ENCODE data around the gene KCNQ1.

The KCNQ1 gene

DNA sequence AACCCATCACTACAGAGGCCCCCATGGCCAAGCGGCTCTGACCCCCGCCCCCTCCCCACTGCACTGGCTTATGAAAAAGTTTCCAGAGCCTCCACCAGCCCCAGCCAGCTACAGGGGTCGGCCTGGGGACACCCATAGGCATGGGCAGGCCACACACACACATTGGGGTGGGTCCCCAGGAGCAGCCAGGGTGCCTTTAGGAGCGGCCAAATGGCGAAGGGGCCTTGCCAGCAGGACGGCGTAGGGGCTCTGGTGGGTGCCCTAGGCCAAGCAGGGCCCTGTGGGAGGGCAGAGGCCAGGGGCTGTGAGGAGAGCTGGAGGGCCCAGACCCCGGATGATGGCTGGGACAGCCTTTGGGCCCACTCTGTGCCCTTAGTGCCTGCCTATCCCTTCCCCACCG is 34.2 kb upstream of the KCNQ1 start:
- no peak for DNase-seq (ENCODE audit: low read depth)

DNA sequence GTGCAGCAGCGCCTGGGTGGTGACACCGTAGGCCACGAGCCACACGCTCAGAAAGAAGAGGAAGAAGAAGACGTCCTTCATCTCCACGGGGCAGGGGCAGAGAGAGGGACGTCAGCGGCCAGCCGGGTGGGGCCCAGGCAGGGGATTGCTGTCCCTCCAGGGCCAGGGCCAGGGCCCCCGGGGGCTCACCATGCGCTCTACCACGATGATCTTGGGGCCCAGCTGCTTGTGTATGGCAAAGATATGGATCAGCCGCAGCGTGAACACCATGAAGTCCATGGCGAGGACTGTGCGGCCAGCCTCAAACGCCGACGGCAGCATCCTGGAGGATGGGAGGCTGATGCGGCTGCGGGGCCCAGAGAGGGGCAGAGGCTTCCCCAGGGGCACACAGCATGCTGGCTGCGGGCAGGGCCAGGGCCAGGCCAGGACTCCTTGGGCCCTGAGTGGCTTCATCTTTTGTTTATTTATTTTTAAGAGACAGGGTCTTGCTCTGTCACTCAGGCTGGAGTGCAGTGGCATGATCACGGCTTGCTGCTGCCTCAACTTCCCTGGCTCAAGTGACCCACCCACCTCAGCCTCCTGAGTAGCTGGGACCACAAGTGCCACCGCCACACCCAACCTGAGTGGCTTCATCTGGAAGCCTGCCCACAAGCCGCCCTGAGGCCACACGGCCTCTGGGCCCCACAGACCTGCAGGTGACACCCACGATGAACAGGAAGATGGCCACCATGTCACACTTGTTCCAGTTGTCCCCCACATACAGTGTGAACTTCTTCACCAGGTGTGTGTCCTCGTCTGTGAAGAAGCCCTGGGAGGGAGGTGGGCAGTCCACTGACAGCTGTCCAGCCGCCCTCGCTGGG is 33.1 kb upstream of the KCNQ1 start:
- no peak for DNase-seq (ENCODE audit: low read depth)

GRCh38 chr11:2412323-2412722 is 32.5 kb upstream of the KCNQ1 start:
- no peak for DNase-seq (ENCODE audit: low read depth)

- DNase-seq (ENCODE audit: low read depth), result no peak
Observed at GRCh38 chr11:2413742-2414579, 30.8 kb upstream of the KCNQ1 start.

DNA sequence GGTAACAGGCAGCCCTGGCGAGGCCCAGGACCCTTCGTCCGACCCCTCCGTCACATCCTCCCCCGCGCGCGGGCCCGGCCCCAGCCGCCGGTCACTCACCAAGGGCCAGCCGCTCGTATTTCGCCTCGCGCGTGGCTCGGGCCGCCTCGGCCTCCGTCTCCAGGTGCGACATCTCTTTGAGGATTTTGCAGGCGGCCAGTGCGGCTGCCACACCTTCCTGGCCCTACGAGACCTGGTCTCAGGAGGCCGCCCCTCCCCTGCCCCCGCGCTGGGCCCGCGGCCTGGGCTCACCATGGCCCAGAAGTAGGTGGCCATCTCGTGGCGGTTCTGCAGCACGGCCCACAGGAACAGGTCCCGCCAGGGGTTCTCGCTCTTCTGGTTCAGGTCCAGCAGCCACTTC is 30.2 kb upstream of the KCNQ1 start:
- no peak for DNase-seq (ENCODE audit: low read depth)

DNA sequence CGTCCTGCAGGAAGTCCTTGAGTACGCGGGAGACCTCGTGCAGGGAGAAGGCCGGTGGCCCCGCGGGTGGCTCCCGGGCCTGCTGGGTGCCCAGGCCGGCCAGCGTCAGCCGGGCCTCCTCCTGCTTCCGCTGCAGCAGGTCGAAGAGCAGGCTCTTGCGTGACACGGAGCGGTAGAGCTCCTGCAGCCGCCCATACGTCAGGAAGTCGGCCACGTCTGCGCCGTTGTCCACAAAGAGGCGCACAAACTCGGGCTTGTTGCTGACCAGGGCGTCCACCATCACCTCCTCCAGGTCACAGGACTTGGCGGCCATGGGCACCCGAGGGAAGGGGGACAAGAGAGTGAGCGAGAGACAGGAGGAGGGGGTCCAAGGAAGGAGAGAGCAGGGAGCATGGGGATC is 29.6 kb upstream of the KCNQ1 start:
- no peak for DNase-seq (ENCODE audit: low read depth)

DNA sequence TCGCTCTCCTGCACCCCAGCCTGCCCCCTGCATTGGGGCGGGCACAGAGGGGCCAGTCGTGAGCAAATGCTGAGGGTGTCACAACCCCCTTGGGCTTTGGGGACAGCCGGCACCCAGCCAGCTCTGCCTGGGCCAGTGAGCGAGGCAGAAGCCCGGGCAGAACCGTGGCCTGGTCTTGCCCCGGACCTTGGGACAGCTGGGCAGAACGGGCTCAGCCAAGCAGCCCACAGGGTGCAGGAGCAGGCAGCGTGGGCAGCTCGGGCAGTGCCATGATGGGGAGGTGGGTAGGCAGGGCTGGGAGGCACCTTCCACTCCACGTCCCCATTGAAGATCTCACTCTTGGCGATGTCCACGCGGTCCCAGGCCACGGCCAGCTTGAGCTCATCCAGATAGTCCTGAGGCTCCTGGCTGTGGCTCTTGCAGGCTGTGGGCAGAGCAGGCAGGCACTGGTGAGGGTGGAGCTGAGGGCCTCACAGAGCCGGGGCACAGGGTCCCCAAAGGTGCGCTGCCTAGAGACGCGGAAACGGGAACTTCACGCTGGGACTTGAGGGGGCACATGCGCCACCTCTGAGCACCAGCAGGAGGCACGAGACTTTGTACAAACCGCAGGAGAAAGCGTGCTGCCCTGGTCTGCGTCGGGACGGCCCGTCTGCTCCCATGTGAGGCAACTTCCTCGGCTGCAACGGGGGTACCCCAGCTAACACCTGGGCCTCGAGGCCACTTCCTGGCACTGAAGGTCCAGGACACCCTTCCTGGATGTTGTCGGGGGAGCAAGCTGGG is 29.0 kb upstream of the KCNQ1 start:
- no peak for DNase-seq (ENCODE audit: low read depth)

- no peak for DNase-seq (ENCODE audit: low read depth)
Observed at GRCh38 chr11:2416765-2417164, 28.0 kb upstream of the KCNQ1 start.

GRCh38 chr11:2417856-2418692 is 26.7 kb upstream of the KCNQ1 start:
- no peak for DNase-seq (ENCODE audit: low read depth)

DNA sequence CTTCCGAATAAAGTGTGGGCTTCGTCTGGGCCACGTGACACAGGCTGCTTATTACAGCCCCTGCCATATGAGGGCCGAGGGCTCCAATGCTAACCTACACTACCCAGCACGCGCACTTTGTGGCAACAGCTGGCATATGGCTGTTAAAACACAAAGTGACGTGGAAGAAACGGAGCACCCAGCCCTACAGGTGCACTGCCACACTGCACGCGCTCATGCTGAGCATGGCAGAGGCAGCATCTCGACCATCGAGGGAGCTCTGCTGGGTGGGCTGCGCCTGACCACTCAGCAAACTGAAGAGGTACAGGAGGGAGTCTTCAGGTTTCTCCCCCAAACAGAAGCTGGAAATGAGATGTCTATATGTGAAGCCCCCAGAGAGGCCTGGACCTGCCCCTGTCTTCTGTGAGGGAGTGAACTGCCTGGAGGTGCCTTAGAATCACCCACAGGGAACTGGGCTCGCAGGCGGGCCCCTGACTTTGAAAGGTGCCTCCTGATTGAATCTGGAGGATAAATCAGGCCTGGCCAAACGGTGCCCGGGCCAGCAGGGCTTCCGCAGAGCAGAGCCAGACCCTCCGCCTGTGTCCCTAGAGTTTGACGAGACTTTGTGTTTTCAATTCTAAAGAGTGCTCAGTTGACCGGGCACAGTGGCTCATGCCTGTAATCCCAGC is 26.0 kb upstream of the KCNQ1 start:
- no peak for DNase-seq (ENCODE audit: low read depth)

DNA sequence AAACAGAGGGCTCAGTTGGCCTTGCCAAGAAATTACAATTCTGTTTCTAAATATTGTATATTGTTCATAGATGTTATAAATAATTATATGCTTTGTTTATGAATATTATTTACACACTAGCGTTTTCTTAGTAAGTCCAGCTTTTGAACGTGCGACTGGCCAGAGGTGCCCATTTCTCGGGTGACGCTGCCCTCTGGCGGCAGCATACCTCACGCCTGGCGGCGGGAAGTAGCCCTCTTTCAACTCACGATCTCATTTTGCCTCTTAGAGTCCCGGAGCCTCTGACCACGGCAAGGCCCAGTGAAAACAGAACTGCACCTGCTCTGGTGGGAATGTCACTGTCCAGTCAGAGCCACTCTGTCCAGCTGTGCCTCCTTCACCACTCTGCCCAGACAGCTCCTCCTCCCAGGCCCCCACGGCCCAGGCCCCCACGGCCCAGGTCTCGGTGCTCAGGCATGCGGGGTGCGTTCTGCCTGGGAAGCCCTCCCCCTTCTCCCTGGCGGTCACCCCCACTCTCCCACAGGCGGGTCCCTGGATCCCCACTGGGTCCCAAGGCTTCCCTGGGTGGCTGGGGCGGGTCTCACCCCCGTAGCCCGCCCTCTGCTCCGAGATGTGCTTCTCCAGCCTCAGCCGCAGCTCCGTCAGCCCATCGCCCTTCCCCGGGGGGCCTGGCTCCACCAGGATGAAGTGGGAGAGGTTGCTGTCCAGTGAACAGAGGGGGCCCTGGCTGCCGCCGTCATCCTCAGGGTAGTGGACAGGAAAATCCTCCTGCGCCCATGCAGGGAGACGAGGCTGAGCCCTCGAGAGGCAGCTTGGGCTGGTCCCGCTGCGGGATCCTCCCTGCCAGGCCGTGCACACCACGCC is 24.9 kb upstream of the KCNQ1 start:
- no peak for DNase-seq (ENCODE audit: low read depth)

DNA sequence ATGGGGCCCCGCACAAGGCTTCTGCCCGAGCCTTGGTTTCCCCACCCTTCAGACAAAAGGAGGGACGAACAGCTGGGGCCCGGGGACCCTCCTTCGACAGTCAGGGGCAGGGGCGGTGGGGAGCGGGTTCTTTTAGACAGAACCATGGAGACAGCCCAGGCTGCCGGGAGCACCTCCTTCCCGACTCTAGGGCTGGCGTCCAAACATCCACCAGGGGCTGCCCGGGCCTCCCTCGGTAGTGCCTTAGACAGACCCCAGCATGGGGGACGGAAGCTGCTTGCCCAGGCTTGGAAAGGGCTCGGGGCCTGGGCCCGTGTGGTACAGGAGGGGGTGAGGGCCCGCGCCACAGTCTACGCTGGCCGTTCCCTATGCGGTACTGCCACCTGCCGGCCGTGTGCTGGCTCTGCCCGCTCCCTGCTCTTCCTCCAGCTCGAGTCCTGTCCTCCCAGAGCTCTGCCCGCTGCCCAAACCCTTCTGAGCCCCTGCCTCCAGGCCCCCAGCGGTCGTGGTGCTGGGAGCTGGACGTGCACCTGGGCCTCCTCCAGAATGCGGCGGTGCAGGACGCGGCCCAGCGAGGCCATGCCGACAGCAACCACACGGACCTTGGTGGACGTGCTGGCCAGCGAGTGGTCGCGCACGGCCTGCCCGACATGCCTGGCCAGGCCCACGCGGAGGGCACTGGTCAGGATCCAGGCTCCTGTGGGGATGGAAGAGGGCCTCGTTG is 24.1 kb upstream of the KCNQ1 start:
- DNase-seq (ENCODE audit: low read depth), result peak; percentile 47

DNA sequence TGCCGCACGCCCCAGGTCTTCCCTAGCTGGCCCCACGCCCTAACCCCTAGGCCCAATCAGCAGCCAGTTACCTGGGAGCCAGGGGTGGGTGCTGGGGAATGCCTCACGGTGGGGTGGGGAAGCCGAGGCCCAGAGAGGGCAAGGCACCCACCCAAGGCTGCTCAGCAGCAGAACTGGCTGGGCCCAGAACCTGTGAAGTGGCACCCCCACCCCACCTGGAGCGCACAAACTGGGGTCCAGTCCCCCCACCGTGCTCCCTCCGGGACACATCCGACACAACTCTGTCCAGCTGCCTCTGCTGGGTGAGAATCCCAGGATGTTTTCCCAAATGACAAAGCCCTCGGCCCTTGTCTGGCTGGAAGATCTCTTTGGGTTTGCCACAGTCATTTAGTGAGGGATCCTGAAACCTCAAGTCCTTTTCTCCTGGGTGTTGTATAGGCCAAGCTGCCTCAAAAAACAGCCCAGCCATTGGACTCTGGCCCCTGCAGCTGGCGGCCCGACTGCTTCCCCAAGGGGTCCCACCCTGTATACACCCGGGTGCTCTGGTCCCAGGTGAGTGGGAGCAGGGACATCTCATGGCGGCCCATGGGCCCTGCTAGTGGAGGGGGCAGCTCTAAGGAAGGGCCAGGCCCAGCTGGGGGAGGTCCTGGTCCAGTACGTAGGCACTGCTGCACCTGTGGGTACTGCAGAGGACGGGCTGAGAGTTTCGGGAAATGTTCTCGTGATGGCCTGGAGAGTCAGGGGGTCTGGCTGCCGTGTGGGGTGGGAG is 23.4 kb upstream of the KCNQ1 start:
- no peak for DNase-seq (ENCODE audit: low read depth)

DNA sequence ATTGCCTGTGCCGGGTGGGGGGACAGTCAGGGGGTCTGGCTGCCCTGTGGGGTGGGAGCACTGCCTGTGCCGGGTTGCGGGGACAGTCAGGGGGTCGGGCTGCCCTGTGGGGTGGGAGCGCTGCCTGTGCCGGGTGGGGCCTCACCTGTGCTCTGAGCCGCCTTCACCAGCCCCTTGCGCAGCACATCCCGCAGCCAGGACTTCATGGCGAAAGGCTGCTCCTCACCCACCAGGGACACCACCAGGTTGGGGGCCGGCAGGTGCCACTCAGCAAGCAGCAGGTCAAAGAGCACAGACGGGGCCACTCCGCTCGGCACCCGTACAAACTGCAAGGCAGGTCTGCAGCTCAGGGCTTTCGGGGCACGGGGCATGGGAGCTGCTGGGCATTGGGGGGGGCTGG is 22.8 kb upstream of the KCNQ1 start:
- no peak for DNase-seq (ENCODE audit: low read depth)

GRCh38 chr11:2422461-2423156 is 22.2 kb upstream of the KCNQ1 start:
- no peak for DNase-seq (ENCODE audit: low read depth)

DNA sequence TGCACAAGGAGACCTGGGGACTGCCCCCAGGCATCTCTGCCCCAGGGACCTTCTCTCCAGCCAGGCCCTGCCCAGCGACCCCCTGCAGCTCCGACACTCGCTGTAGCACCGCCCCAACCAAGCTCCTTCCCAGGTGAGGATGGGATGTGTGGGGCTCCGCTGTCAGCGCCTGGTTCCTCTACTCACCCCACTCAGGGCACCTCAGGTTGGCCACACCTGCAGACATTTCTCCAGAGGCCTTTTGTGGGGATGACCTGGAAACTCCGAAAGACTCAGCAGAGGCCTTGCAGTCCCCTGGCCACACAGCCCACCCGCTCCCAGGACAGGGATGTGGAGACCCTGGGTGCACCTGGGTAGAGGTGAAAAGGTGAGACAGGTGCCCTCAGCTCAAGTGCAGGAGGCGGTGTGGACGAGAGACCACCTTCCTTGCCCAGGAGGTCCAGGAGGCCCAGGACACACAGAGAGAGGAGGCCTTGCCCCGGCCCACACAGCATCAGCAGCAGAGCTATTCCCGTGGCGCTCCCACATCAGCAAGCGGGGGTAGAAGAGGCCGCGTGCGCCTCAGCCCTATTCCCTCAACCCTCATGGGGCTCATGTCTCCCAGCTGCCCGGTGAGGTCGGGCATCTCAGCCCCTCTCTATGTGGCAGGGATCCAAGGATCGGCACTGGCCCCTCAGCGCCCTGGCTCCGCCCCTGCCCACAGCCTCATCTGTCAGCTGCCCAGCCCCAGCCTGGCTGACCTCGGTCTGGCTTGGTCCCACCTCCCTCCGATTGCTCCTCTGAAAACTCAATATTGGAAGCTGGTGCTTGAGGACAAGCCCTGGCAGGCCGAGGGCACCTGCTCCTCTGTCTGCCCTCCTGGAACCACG is 21.4 kb upstream of the KCNQ1 start:
- no peak for DNase-seq (ENCODE audit: low read depth)
